HepG2 (cell line): ENCODE results near the gene FN1. TPM values are rescaled to one million over a fixed set of nuclear protein-coding genes. Genes with fewer than 3 reads are reported as not detected.

Source experiments
- ARHGAP35 ChIP-seq: sonication (generic); formaldehyde crosslinking; IDR thresholded peaks from 2 replicates; pipeline ENCODE4 v1.9.0; 2022; ENCODE audit warnings: mild to moderate bottlenecking, inconsistent platforms, moderate library complexity, missing genetic modification reagents, borderline replicate concordance
- BCL6 ChIP-seq: IDR thresholded peaks from 2 replicates; pipeline ENCODE4 v1.6.1; 2016; ENCODE audit warnings: missing genetic modification reagents, missing compliant biosample characterization
- CC2D1A ChIP-seq: sonication (generic); formaldehyde crosslinking; IDR thresholded peaks from 2 replicates; pipeline ENCODE4 v1.8.1; 2023; ENCODE audit warnings: mild to moderate bottlenecking, missing genetic modification reagents
- ETV5 ChIP-seq: IDR thresholded peaks from 2 replicates; pipeline ENCODE4 v1.6.1; 2018; ENCODE audit warnings: missing biosample characterization, missing genetic modification reagents, inconsistent platforms, borderline replicate concordance
- GTF3A ChIP-seq: sonication (generic); formaldehyde crosslinking; conservative IDR thresholded peaks from 2 replicates; pipeline ENCODE4 v1.4.0; 2020; ENCODE audit warnings: mild to moderate bottlenecking, missing genetic modification reagents
- HDAC2 ChIP-seq: sonication (generic); formaldehyde crosslinking; IDR thresholded peaks from 2 replicates; pipeline ENCODE4 v1.4.0; 2020; ENCODE audit warnings: missing genetic modification reagents
- HIVEP1 ChIP-seq: sonication (generic); formaldehyde crosslinking; IDR thresholded peaks from 2 replicates; pipeline ENCODE4 v1.4.0; 2020; ENCODE audit warnings: mild to moderate bottlenecking, missing genetic modification reagents
- KLF11 ChIP-seq: IDR thresholded peaks from 2 replicates; pipeline ENCODE4 v1.6.1; 2016; ENCODE audit warnings: missing compliant biosample characterization
- MAX ChIP-seq: IDR thresholded peaks from 2 replicates; pipeline ENCODE4 v1.6.1; 2012; ENCODE audit warnings: inconsistent platforms
- MXD4 ChIP-seq: IDR thresholded peaks from 2 replicates; pipeline ENCODE4 v1.6.1; 2016; ENCODE audit warnings: mild to moderate bottlenecking, missing biosample characterization, missing genetic modification reagents
- MYC ChIP-seq: sonication (generic); formaldehyde crosslinking; IDR thresholded peaks from 2 replicates; pipeline ENCODE4 v1.9.0; 2021; ENCODE audit warnings: missing genetic modification reagents, borderline replicate concordance
- NKX3-1 ChIP-seq: sonication (generic); formaldehyde crosslinking; IDR thresholded peaks from 2 replicates; pipeline ENCODE4 v1.5.0; 2020; ENCODE audit warnings: missing genetic modification reagents
- PAWR ChIP-seq: sonication (generic); formaldehyde crosslinking; IDR thresholded peaks from 2 replicates; pipeline ENCODE4 v1.4.0; 2020; ENCODE audit warnings: missing genetic modification reagents, mild to moderate bottlenecking, borderline replicate concordance
- PHF5A ChIP-seq: IDR thresholded peaks from one replicate; pipeline ENCODE4 v1.6.1; 2018; ENCODE audit warnings: low read depth, missing genetic modification reagents; ENCODE audit not compliant: unreplicated experiment
- RFX3 ChIP-seq: IDR thresholded peaks from 2 replicates; pipeline ENCODE4 v1.6.1; 2016; ENCODE audit warnings: missing biosample characterization, missing genetic modification reagents
- RXRA ChIP-seq: sonication (generic); formaldehyde crosslinking; IDR thresholded peaks from 2 replicates; pipeline ENCODE4 v1.5.1; 2020; ENCODE audit warnings: missing genetic modification reagents
- SMAD9 ChIP-seq: sonication (generic); formaldehyde crosslinking; IDR thresholded peaks from 2 replicates; pipeline ENCODE4 v1.5.1; 2020; ENCODE audit warnings: mild to moderate bottlenecking, missing genetic modification reagents
- SMC3 ChIP-seq: IDR thresholded peaks from 2 replicates; pipeline ENCODE4 v1.6.1; 2011; ENCODE audit warnings: low read length, improper control_type of control experiment
- TBP ChIP-seq: sonication (generic); formaldehyde crosslinking; IDR thresholded peaks from 2 replicates; pipeline ENCODE4 v1.5.0; 2020; ENCODE audit warnings: missing genetic modification reagents
- TEAD2 ChIP-seq: sonication (generic); formaldehyde crosslinking; IDR thresholded peaks from 2 replicates; pipeline ENCODE4 v1.9.0; 2021; ENCODE audit warnings: missing genetic modification reagents
- ZNF10 ChIP-seq: sonication (generic); formaldehyde crosslinking; IDR thresholded peaks from 2 replicates; pipeline ENCODE4 v1.4.0; 2020; ENCODE audit warnings: mild to moderate bottlenecking, low read depth, missing genetic modification reagents, borderline replicate concordance
- ZNF180 ChIP-seq: sonication (generic); formaldehyde crosslinking; IDR thresholded peaks from 2 replicates; pipeline ENCODE4 v1.4.0; 2020; ENCODE audit warnings: low read depth, missing genetic modification reagents, borderline replicate concordance
- ZNF281 ChIP-seq: sonication (generic); formaldehyde crosslinking; IDR thresholded peaks from 2 replicates; pipeline ENCODE4 v1.4.0; 2020; ENCODE audit warnings: missing genetic modification reagents, borderline replicate concordance
- ZNF33B ChIP-seq: sonication (generic); formaldehyde crosslinking; IDR thresholded peaks from 2 replicates; pipeline ENCODE4 v1.5.1; 2020; ENCODE audit warnings: mild to moderate bottlenecking, missing genetic modification reagents
- ZNF350 ChIP-seq: sonication (generic); formaldehyde crosslinking; IDR thresholded peaks from 2 replicates; pipeline ENCODE4 v1.4.0; 2020; ENCODE audit warnings: mild to moderate bottlenecking, low read depth, missing genetic modification reagents, borderline replicate concordance
- ZNF577 ChIP-seq: sonication (generic); formaldehyde crosslinking; IDR thresholded peaks from 2 replicates; pipeline ENCODE4 v1.4.0; 2020; ENCODE audit warnings: mild to moderate bottlenecking, low read depth, missing genetic modification reagents, borderline replicate concordance
- ZNF589 ChIP-seq: sonication (generic); formaldehyde crosslinking; conservative IDR thresholded peaks from 2 replicates; pipeline ENCODE4 v1.8.0; 2022; ENCODE audit warnings: mild to moderate bottlenecking, moderate library complexity, missing genetic modification reagents
- ZNF644 ChIP-seq: IDR thresholded peaks from 2 replicates; pipeline ENCODE4 v1.6.1; 2016; ENCODE audit warnings: low read depth
- ZNF777 ChIP-seq: sonication (generic); formaldehyde crosslinking; IDR thresholded peaks from 2 replicates; pipeline ENCODE4 v1.4.0; 2020; ENCODE audit warnings: missing genetic modification reagents
- ZNF788 ChIP-seq: sonication (generic); formaldehyde crosslinking; IDR thresholded peaks from 2 replicates; pipeline ENCODE4 v1.5.0; 2020; ENCODE audit warnings: mild to moderate bottlenecking, missing genetic modification reagents, borderline replicate concordance
- ZSCAN29 ChIP-seq: sonication (generic); formaldehyde crosslinking; conservative IDR thresholded peaks from 2 replicates; pipeline ENCODE4 v1.4.0; 2020; ENCODE audit warnings: mild to moderate bottlenecking, missing genetic modification reagents
- polyA plus RNA-seq, 8 experiments: library from polyadenylated mRNA; depleted of rRNA in 3 of 8; stranded (reverse) in 7 of 8; unstranded in 1 of 8; fragments of >200 nt; fragmentation: Illumina TruSeq in 4 of 8; extraction: Trizol in 4 of 8; gene quantifications; 2 replicates each; pipeline versions ENCODE4 v1.2.1 to v1.2.3, GENCODE V29; 2011 to 2016; ENCODE audit warnings: low read depth in 4 of 8, missing spikeins in 1 of 8, mixed read lengths in 1 of 8; ENCODE audit not compliant: insufficient read depth in 1 of 8
- total RNA-seq, 5 experiments: library from RNA; depleted of rRNA; stranded (reverse); fragments of >200 nt; fragmentation: Illumina TruSeq; extraction: Trizol; gene quantifications; 2 replicates each; pipeline ENCODE4 v1.2.3, GENCODE V29; 2016; ENCODE audit warnings: low read depth in 1 of 5

Gene FN1
- total and polyA plus RNA-seq, 2 of the 13 experiments (the other 11 are each of a cell fraction or from before 2014, with no cell fraction given): 1,847 to 6,471 TPM

GRCh38 chr2:215435280-215435869 is 493 bp downstream of the FN1 start (continued):
- TF ChIP-seq ZNF281 (CRISPR knock-in tag) (no peak), PAWR (peak; percentile 81; the same call in 1 of the 2 replicates), ZNF577 (CRISPR knock-in tag) (peak; percentile 44; the same call in 1 of the 2 replicates), ETV5 (CRISPR knock-in tag) (no peak; the same call in 1 of the 2 replicates), TEAD2 (CRISPR knock-in tag) (no peak), ZNF788 (0 out of 2 replicates have a peak, but pooled peaks have one; percentile 55), SMC3 (0 out of 2 replicates have a peak, but pooled peaks have one; percentile 3), GTF3A (CRISPR knock-in tag) (0 out of 2 replicates have a peak, but pooled peaks have one; percentile 49), CC2D1A (peak; percentile 95; the same call in 1 of the 2 replicates), MAX (peak; percentile 67), ZSCAN29 (0 out of 2 replicates have a peak, but pooled peaks have one; percentile 27), BCL6 (CRISPR knock-in tag) (no peak), MYC (0 out of 2 replicates have a peak, but pooled peaks have one; percentile 5), TBP (CRISPR knock-in tag) (no peak), RXRA (CRISPR knock-in tag) (no peak), ZNF10 (CRISPR knock-in tag) (0 out of 2 replicates have a peak, but pooled peaks have one; percentile 91), ZNF33B (CRISPR knock-in tag) (no peak), ZNF644 (CRISPR knock-in tag) (0 out of 2 replicates have a peak, but pooled peaks have one; percentile 3), KLF11 (CRISPR knock-in tag) (peak; percentile 4; the same call in 1 of the 2 replicates), NKX3-1 (CRISPR knock-in tag) (peak; percentile 59), HIVEP1 (CRISPR knock-in tag) (peak; percentile 88), RFX3 (CRISPR knock-in tag) (no peak; the same call in 1 of the 2 replicates), ARHGAP35 (CRISPR knock-in tag) (peak; percentile 93), ZNF777 (CRISPR knock-in tag) (peak; percentile 41; the same call in 1 of the 2 replicates), SMAD9 (CRISPR knock-in tag) (no peak), MXD4 (peak; percentile 66; the same call in 1 of the 2 replicates), PHF5A (CRISPR knock-in tag) (no peak), ZNF589 (CRISPR knock-in tag) (no peak), ZNF180 (peak; percentile 80; the same call in 1 of the 2 replicates), HDAC2 (CRISPR knock-in tag) (0 out of 2 replicates have a peak, but pooled peaks have one; percentile 47), ZNF350 (CRISPR knock-in tag) (peak; percentile 94)
